Cardiac septum (tissue), 1 donor: ENCODE measurements around the gene ABCD1. TPM values are rescaled to one million over a fixed set of nuclear protein-coding genes. Genes with fewer than 3 reads are reported as not detected.
"Not testable (repeated sequence)": the region's sequence is repeated elsewhere in the genome, so short reads cannot be mapped to it uniquely, and the experiment has no call there.

Experiments used
- DNase-seq: peaks from one replicate; pipeline ENCODE4 v3.0.0-alpha.2; 2020; ENCODE audit warnings: low spot score
- intact Hi-C: fragments of 100-400 bp; cut with DNase I; formaldehyde crosslinking; loops from one replicate; pipeline ENCODE4 v1.14.0; 2022
- total RNA-seq: library from RNA; stranded (reverse); fragmentation: NEBNext Ultra II Directional; extraction: Animal tissue kit (Norgen Biotek cat#: 25700); gene quantifications from one replicate; pipeline ENCODE4 v1.2.1, GENCODE V29; 2021
- donor health status: DM: no; HTN: no; CAD: no.

Gene ABCD1
- total RNA-seq, 1 donor from 2014 or later, result 15.1 TPM

DNA sequence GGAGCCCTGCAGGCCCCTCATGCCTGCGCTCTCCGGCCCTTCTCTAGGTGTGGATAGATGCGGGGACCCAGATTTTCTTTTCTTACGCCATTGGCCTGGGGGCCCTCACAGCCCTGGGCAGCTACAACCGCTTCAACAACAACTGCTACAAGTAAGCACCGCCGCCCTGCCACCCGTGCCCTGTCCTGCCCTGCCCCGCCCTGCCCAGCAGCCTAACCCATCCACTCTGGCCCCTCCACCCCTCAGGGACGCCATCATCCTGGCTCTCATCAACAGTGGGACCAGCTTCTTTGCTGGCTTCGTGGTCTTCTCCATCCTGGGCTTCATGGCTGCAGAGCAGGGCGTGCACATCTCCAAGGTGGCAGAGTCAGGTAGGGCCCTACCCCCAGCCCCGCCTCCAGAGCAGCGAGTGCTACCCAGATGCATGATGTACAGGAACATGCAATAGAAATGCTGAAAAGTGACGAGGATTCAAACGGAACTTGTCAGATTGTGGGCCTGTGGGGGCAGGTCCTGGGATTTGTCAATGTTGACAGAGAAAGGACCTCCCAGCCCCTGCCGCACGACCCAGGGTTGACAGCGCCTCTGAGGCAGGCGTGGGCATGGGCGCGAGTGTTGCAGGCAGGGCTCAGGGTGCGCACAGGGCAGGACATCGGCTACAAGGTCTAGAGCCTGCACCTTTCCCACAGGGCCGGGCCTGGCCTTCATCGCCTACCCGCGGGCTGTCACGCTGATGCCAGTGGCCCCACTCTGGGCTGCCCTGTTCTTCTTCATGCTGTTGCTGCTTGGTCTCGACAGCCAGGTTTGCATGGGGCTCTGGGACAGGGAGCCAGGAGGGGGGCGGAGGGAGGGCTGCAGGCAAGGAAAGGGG is 31.2 kb upstream of the ABCD1 start:
- no peak for DNase-seq
- intact Hi-C loops, result no loop called here

DNA sequence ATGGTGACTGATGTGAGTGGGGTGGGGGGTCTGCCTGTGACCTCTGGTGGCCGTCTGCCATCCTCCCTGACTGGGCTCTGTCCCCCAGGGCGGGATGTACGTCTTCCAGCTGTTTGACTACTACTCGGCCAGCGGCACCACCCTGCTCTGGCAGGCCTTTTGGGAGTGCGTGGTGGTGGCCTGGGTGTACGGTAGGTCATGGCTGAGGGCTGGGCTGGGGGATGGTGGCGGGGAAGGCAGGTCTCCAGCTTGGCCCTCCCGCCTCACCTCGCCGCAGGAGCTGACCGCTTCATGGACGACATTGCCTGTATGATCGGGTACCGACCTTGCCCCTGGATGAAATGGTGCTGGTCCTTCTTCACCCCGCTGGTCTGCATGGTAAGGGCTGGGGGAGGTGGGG is 30.4 kb upstream of the ABCD1 start:
- not testable (repeated sequence) for DNase-seq

DNA sequence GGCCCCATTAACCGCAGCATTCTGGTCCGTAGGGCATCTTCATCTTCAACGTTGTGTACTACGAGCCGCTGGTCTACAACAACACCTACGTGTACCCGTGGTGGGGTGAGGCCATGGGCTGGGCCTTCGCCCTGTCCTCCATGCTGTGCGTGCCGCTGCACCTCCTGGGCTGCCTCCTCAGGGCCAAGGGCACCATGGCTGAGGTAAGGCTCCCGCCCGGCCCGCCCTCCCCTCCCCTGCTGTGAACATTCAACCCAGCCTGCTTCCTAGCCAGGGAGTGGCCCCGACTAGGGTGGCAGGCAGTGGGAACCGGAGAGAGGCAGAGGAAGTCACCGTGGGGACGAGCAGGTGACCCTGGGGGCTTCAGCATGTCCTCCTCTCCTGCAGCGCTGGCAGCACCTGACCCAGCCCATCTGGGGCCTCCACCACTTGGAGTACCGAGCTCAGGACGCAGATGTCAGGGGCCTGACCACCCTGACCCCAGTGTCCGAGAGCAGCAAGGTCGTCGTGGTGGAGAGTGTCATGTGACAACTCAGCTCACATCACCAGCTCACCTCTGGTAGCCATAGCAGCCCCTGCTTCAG is 29.9 kb upstream of the ABCD1 start:
- no peak for DNase-seq
- intact Hi-C loops, result no loop called here

More for the DNA sequence above, 30.4 kb upstream of the ABCD1 start:
- intact Hi-C loops, result not testable (repeated sequence)

DNA sequence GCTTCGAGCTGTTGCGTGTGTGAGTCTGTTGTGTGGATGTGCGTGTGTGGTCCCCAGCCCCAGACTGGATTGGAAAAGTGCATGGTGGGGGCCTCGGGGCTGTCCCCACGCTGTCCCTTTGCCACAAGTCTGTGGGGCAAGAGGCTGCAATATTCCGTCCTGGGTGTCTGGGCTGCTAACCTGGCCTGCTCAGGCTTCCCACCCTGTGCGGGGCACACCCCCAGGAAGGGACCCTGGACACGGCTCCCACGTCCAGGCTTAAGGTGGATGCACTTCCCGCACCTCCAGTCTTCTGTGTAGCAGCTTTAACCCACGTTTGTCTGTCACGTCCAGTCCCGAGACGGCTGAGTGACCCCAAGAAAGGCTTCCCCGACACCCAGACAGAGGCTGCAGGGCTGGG is 28.6 kb upstream of the ABCD1 start:
- intact Hi-C loops, result no loop called here
- DNase-seq, result no peak

DNA sequence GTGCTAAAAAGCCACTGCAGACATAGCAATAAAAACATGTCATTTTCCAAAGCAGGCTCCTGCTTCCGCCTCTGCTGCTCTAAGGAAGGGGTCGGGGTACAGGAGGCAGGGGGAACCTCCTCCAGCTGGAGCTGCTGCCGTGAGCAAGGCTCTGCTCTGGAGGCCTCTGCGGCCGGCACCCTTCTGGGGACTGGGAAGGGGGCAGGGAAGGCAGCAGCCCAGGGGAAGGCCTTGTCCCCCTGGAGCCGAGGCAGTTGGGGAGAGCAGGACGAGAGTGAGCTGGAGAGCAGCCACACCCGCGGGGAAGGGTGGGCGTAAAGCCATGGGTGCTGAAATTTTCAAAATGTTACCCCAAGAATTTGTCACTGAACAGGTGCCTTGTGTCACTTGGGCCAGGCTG is 28.1 kb upstream of the ABCD1 start:
- intact Hi-C loops, DNase-seq: not testable (repeated sequence)

DNA sequence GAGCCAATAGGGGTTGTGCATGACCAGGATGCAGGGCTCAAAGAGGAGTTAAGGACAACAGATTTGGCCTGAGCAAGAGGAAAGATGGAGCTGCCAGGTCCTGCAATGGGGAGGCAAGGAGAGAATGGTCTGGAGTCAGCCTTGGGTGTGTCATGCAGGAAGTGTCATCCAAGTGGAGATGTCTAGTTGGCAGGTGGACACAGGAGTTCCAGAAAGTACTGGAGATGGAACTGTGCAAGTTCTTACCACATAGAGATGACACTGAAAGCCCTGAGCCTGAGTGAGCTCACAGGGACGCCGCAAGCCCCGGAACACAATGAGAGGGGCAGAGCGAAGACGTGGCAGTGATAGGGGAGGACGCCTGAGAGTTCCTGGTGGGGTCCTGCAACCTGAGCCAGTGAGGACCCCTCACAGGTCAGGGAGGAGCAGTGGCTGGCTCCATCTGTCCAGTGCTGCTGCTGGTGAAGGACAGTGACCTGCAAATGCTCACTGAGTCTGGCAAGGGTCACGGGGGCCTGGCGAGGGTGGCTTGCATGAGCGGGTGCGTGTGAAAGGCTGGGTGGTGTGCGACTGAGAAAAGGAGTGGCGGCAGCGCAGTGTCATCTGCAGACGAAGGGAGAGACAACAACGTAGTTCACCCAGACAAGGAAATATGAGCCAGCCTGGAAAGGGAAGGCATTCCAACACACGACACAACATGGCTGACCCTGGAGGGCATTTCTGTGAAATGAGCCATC is 27.5 kb upstream of the ABCD1 start:
- DNase-seq, intact Hi-C loops: not testable (repeated sequence)

DNA sequence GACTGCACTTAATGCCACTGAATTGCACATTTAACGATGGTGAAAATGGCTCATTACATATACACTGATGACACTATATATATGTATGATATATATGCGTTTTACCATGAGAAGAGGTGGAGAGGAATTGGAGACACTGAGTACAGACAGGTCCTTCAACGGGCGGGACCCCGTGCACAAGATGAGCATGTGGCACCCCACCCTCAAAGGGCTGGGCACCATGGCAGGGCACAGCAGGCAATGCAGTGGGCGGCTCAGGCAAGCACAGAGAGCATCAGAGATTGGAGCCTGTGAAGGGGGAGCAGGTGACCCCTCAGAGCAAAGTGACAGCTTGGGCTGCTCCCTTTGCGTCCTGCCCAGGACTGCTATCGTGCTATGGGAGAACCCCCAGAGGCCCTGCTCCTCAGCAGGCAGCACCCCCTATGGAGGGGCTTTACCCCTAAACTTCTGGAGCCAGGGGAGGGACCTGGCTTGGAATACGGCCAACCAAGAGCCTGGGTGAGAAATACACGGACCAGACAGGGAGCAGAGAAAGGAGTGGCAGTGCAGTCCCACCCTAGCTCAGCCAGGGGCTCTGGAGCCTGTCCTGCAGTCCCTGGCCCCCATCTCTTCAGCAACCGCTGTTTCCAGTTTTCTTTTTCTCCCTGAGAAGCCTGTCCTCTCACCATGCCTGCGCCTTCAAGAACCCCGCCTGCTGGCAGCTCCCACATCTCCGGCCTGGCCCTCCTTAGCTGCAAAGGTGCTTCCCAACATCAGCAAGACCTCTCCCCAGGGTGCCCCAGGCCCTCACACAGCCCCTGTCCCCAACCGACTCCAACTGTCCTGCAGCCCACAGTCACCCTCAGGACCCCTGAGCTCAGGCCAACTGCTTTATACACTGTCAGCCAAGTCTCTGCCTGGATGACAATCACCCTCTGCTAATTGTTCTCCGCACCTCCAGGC is 26.5 kb upstream of the ABCD1 start:
- DNase-seq, result no peak
- intact Hi-C loops, result no loop called here

DNA sequence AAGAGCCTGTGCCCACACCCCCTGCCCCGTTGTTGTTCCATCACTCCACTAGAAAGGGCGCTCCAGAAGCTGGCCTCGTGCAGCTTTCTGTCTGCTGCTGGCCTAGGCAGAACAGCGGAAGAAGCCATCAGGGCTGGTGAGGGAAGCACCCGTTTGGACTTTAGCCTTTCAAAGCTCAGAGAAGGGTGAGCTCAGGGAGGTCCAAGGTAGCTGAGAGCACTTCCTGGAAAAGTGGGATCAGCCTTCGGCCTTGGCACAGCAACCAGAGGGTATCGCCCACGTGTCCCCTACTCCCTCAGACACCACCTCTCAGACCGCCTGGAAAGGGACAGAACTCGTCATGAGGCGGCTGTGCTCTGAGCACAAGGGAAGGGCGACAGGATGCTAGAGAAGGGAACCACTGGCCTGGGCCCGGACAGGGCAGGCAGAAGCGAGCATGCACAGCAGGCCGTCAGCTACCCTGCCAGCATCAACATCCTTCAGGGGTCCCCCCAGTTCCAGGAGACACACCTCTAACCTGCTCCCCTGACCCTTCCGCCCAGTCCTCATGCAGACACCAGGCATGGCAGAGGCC is 25.4 kb upstream of the ABCD1 start:
- intact Hi-C loops, DNase-seq: not testable (repeated sequence)

DNA sequence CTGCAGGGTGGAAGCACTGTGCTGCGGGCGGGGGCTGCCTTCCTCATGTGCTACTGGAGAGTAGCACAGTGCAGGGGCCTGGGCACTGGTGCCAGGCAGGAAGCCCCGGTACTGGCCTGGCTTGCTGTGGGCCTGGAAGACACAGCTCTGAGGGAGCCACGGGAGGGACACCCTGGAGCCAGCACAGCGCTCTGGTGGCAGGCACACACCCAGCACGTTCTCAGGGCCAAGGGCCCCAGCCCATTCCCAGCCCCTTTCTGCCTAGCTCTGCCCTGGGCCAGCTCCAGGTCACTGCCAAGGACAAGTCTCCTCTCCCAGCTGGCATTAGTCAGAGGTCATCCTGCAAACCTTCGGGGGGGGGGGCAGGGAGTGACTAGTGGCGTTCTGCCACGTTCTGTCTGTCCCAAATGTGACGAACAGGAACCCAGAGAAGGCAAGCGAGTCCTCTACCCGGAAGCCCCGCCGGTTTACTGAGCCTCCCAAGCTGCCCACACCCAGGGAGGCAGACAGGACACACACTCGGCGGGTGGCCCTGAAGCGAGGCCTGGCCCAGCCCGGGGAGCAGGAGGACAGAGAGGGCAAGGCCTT is 24.8 kb upstream of the ABCD1 start:
- DNase-seq, intact Hi-C loops: not testable (repeated sequence)

DNA sequence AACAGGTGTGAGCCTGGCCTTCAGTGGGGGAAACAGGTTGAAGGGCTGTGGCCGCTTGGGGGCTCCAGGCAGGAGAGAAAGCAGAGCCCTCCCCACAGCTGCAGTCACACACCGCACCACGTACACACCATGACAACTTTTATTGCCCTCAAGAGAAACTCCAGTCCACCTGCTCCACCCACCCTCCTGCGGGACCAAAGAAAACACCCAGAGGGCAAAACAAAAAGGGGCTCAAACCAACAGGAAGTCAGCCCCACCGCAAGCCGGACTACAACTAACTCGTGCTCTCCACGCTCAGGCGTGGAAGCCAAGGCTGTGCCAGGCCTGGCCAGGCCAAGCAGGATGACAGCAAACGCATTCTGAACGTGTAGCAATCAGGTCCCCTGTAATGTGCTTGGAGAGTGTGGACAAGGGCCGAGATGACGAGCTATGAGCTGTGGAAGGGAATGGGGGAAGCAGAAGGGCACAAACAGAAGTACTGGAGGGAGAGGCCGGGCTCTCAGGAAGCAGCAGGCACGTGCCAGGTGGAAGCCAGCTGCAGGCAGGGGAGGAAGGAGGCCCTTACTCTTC is 24.2 kb upstream of the ABCD1 start:
- DNase-seq, result no peak

DNA sequence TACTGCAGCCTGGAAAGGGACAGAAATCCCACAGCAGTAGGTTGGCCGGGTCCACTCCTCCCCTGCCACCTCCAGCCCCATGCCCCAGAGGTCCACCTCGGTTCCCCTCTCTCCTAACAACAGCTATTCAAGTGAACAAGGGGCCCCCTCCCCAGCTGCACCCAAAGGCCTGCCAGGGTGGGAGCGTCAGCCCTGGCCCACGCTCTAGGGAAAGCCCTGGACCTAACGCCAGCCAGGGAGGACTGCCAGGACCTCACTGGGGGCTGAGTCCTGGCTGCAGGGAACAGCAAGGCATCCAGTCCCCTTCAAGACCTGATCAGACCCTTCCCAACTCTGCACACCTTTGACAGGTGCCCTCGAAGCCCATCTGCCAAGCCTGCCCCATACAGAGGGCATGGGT is 23.7 kb upstream of the ABCD1 start:
- intact Hi-C loops, result no loop called here
- no peak for DNase-seq

More for the DNA sequence above, 24.2 kb upstream of the ABCD1 start:
- intact Hi-C loops, result no loop called here

DNA sequence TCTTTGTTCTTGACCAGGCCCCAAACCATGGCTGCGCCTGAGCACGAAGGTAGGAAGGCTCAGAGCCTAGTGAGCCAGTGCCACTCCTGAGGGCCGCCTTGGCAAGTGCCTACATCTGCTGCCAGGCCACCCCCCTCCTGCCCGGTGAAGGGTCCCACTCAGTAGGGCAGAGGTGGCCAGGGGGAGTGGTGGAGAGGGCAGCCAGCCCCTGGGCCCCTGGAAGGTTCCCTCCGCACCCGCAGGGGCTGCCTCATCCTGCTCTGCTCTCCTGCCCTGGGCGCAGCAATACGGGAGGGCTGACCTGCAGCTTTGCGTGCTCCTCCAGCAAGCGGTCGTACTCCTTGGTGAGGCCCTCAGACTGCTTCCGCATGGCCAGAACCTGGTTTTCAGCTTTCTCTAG is 22.9 kb upstream of the ABCD1 start:
- DNase-seq, result no peak
- intact Hi-C loops, result no loop called here

DNA sequence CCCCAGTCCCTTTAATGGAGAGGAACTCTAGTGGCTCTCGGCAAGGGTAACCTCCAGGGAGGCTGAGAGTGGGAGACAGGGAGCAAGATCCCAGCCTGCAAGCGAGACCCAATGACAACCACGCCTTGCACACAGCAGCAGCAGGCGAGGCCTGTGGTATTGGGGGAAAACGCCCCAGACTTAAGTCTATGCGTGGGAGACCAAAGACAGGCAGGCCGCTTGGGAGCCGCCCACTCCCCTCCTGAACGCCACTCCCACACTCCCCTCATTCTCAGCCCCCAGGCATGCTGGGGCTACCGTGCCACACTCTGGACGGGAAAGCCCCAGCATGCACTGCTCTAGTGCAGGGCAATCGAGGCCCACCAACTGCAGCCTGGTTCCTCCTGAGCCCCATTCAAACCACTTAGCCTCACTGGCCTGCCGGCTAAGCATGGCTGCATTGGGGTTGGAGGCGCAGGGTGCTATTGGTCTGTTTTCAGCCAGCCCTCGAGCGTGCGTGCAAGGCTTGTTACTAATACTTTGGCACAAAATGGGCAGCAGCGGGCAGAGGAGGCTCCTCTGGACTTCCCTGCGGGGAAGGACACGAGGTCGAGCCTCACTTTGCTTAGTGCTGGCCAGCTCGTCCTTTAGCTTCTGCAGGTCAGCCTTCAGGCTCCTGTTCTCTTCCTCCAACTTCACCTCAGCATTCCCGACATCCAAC is 22.2 kb upstream of the ABCD1 start:
- DNase-seq, result no peak
- intact Hi-C loops, result no loop called here

DNA sequence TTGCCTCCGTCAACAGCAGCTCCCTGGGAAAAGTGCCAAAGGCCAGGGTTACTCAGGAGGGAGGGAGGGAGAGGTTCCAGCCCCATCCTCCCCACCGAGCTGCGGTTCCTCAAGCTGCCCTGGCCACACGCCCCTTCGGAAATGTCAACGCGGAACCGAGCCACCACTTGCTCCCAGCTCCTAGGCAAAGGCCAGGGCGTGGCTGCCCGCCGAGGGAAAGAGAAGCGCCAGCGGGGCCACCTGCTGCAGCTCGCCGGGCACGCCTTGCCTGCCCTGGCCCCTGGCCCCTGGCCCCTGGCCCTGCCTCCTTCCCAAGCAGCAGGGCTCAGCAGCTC is 21.7 kb upstream of the ABCD1 start:
- DNase-seq, result no peak
- intact Hi-C loops, result no loop called here

DNA sequence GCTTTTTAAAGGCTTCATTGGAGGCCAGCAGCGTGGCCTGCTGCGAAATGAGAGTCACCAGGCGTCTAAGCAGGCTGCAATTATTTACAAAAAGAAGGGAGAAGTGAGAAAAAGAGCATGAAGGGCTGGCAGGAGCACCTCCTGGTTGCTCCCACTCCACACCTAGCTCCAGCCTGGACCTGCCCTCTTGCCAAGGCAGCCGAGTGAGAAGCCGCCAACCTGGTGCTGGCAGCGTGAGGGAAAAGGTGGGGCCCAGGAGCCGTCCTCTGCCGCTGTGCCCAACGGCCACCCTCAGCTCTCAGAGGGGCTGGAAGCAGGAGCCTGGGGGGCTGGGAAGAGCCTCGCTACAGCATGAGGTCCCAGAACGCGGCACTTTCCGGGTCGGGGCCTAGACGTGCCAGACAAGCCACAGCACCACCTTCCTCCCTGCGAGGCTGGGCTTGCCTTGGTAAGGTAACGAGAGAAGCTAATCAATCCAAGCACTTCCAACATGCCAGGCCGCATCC is 20.6 kb upstream of the ABCD1 start:
- no peak for DNase-seq

DNA sequence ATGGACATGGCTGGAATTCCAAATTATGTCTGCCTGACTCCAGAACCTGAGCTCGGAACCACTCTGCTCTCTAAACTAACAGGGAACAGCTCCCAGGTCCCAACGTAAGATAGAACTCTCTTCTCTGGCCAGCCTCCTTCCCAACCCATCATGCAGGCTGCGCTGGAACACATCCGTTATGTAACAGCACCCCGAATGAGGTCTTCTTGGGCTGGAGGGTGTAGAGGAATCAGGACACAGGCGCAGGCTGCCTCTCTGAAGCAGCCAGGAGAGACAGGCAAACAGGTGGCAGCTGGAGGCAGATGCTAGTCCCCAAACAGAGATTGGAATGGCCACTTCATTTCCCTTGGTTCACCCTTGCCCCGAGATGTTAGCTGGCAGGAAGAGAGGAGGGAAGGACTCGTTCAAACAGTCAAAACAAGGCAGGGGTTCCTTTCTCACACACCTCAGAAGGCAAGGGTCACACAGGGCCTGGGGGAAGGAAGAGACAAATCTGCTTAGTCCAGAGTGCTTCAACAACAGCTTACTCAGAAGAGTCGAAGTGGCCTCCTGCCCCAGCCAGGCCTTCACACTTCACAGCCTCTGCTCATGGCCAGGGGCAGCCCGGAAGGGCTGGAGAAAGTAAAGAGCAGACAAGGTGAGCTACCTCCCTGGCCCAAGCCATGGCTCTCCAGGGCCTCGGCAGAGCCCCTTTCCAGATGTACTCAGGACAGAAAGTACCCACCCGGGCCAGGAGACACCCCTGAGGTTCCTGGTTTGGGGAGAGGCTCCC is 19.8 kb upstream of the ABCD1 start:
- intact Hi-C loops, DNase-seq: not testable (repeated sequence)

More for the DNA sequence above, 20.6 kb upstream of the ABCD1 start:
- intact Hi-C loops, result no loop called here
